Measurements from ENCODE around the gene THOC2.
A peak's percentile ranks its signal among the peaks of the same experiment; 100 is the strongest.

- no peak for TF ChIP-seq POLR2AphosphoS5 (IDR thresholded peaks at IDR 0.05; ENCODE audit: low read depth)
- no peak for TF ChIP-seq CTCF (IDR thresholded peaks at IDR 0.05; ENCODE audit: insufficient read depth, low read length)
- TF ChIP-seq SPI1 (IDR thresholded peaks at IDR 0.05; ENCODE audit: borderline replicate concordance, low read depth): peak; percentile 41; the same call in 1 of the 2 replicates
These were observed 19.0 kb downstream of the THOC2 start for GRCh38 chrX:123713841-123714240.
